HFF-Myc (cell line): ENCODE results near the gene DCTN1.

Source experiments
- DNase-seq: peaks from one replicate; pipeline ENCODE4 v3.0.0-alpha.2; 2011; ENCODE audit warnings: low read depth; ENCODE audit errors: extremely low read depth
- H3K4me3 ChIP-seq: replicated peaks from 2 replicates; pipeline ENCODE4 v1.5.1; 2011; ENCODE audit warnings: low read depth, mild to moderate bottlenecking, control low read depth, low read length
- CTCF ChIP-seq: IDR thresholded peaks from 2 replicates; pipeline ENCODE4 v1.5.1; 2012; ENCODE audit warnings: mild to moderate bottlenecking, low read depth, low read length, control low read depth; ENCODE audit errors: missing control alignments

DCTN1 gene

GRCh38 chr2:74316627-74317295 lies 63.4 kb downstream of the DCTN1 start:
- TF ChIP-seq CTCF = no peak
- DNase-seq = no peak
- no peak overlapping the region for H3K4me3 ChIP-seq

- TF ChIP-seq CTCF = no peak
- H3K4me3 ChIP-seq = no peak overlapping the region
- DNase-seq = no peak
These were observed 66.0 kb downstream of the DCTN1 start for GRCh38 chr2:74314107-74314506.

GRCh38 chr2:74313497-74313896 lies 66.6 kb downstream of the DCTN1 start:
- TF ChIP-seq CTCF = no peak

GRCh38 chr2:74312913-74313312 lies 67.2 kb downstream of the DCTN1 start:
- no peak for DNase-seq
- TF ChIP-seq CTCF = no peak
- H3K4me3 ChIP-seq = no peak overlapping the region

More at GRCh38 chr2:74313497-74313896, 66.6 kb downstream of the DCTN1 start:
- no peak for DNase-seq
- no peak overlapping the region for H3K4me3 ChIP-seq
